Hepatocyte (in vitro differentiated cells): ENCODE results near the gene DYRK4.

Experiments
- CTCF ChIP-seq: fragments of 200-600 bp; sonication (generic); IDR thresholded peaks from 2 replicates; pipeline ENCODE4 v1.5.1; 2016; ENCODE audit warnings: antibody characterized with exemption, mild to moderate bottlenecking; ENCODE audit not compliant: poor library complexity
- EZH2 ChIP-seq: fragments of 200-600 bp; sonication (generic); IDR thresholded peaks from 2 replicates; pipeline ENCODE4 v1.6.1; 2016; ENCODE audit warnings: antibody characterized with exemption, mild to moderate bottlenecking, borderline replicate concordance

GRCh38 chr12:4648501-4649357 lies 86.7 kb downstream of the DYRK4 start, which contains the start of the genes AKAP3 and NDUFA9:
- TF ChIP-seq CTCF (no peak), EZH2 (no peak)
